Breast epithelium (tissue), 3 donors: ENCODE measurements around the gene NRG3.

Source experiments
- CTCF ChIP-seq, 3 donors: fragments of 450-650 bp; IDR thresholded peaks; one replicate each; pipeline ENCODE4 v1.5.1; 2016 to 2017; ENCODE audit warnings: antibody characterized with exemption in 3 of 3, mild to moderate bottlenecking in 3 of 3, moderate library complexity in 3 of 3
- POLR2A ChIP-seq: fragments of 450-650 bp; IDR thresholded peaks from one replicate; pipeline ENCODE4 v1.6.1; 2016; ENCODE audit warnings: antibody characterized with exemption, mild to moderate bottlenecking, moderate library complexity
- POLR2AphosphoS5 ChIP-seq, 3 donors: sonication (generic); formaldehyde crosslinking; IDR thresholded peaks; one replicate each; pipeline ENCODE4 v1.6.1; 2017; ENCODE audit warnings: antibody characterized with exemption in 3 of 3

DNA sequence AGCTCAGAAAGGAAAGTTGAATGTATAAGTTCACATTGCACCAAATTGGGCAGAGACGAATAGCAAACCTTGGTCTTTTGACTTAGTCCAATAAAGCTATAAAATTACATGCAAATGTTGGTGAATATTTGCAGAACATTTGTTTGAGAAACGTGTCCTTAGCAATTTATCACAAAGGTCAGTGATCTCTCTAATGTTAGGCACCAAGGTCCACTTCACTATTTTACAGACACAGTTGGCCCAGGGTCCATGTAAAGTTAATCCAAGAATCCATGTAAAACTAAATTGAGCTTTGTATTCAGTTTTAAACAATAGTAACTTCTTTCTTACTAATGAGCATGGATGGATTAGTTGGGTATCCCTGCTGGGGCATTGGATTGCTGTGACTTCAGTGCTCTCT lies 617.7 kb downstream of the NRG3 start:
- TF ChIP-seq POLR2A (no peak), CTCF (IDR thresholded peaks at IDR 0.05) (no peak), POLR2AphosphoS5 (IDR thresholded peaks at IDR 0.05) (no peak)
